Kidney tubule cell (primary cell): ENCODE data around the gene GRIN2A.

Experiments
- DNase-seq: peaks from one replicate; pipeline ENCODE4 v3.0.0-alpha.2; 2018; ENCODE audit warnings: low spot score

Gene GRIN2A

GRCh38 chr16:10130538-10130937 lies 51.7 kb downstream of the GRIN2A start:
- no peak for DNase-seq

DNA sequence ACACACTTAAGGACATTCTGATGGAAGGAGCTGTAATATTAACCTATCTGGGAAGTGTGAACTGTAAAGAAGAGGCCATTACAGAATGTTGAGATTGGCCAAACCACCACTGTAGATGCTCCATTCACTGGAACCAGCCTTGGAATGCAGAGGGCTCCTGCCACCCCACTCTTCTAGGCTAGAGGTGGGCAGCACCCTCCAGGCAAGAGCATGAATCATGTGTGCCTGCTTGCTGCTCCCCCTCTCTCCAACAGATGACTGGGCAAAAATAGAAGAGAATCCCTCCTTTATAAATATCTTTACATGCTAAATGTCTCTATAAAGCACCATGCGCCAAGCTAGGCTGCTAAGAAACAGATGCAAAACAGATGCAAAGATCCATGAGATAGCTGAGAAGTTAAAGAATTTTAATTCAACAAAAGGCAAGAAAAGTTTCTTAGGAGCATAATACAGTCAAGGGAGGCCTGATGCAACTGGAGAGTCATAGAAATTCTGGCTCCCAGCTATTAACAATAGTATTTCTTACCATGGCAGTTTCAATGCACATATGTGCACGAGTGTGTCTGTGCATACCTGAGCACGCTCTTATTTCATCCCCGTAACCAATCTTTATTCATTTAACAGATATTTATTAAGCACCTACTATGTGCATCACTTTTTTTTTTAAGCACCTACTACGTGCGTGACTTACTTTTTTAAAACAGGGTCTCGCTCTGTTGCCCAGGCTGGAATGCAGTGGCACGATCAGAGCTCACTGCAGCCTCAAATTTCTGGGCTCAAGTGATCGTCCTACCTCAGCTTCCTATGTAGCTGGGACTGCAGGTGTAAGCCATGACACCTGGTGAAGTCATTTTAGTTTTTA lies 53.6 kb downstream of the GRIN2A start:
- no peak for DNase-seq

DNA sequence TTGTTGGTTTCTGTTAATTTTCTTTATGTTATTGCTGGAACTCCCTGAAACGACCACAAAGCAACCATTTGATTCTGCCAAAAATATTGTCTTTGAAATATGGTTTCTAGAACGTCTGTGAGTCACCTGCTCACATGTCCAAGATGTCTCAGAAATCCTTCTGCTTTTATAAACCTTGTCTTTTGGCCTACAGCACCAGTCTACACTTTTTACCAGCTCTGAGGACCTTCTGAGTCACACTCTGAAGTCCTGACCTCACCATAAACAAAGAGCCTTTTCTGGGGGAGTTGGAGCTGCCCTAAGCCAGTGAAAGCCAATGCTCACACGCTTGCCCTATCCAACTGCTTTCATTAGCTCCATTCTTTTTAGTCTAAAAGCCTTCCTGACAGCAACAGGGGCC lies 55.5 kb downstream of the GRIN2A start:
- DNase-seq, result peak; percentile 26

- DNase-seq, result no peak
Measured at GRCh38 chr16:10123141-10123540, 59.1 kb downstream of the GRIN2A start.

DNA sequence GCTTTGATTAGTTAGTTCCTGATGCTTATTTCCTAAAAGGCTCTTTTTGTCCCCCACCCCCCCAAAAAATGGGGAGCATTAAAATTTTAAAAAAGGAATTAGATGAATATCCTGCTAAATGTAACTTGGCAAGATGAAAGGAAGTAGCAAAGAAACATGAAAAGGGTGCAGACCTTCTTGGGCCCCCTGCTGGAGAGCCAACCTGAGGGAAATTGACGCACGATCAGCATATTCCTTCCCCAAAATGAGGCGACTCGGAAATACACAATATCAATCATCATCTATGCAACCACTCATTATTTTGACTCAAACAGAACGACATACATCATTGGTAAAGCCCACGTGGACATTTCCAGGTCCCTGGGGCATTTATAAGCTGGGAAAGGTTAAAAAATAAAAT lies 59.7 kb downstream of the GRIN2A start:
- DNase-seq, result peak; percentile 10

DNA sequence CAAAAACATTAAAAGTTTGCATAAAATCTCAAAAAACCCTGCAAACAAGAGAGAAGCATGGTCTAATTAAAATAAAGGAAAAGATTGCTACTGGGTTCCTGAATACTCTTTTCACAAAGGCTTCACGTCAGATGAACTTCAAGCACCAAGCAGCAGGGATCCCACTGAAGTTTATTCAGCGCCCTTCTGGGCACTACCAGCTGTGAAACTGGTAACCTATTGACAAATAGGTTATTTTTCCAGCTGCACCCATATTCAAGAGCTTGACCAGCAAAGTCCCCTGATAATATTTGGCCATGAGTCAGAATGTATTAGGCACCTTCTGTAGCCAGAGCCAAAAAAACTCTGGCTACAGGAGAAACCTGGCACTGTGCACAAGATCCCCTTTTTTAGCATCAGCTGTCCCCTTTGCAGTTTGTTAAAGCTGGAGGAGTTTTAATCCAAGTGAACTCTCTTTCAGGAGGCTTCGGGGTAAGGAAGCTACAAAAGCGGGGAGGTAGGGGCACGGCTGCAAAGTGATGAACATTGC lies 60.3 kb downstream of the GRIN2A start:
- DNase-seq, result no peak

GRCh38 chr16:10121491-10121890 lies 60.7 kb downstream of the GRIN2A start:
- peak; percentile 95 for DNase-seq

- peak; percentile 61 for DNase-seq
Measured at GRCh38 chr16:10120953-10121352, 61.3 kb downstream of the GRIN2A start.

- peak; percentile 10 for DNase-seq
Measured at GRCh38 chr16:10114409-10114808, 67.8 kb downstream of the GRIN2A start.

DNA sequence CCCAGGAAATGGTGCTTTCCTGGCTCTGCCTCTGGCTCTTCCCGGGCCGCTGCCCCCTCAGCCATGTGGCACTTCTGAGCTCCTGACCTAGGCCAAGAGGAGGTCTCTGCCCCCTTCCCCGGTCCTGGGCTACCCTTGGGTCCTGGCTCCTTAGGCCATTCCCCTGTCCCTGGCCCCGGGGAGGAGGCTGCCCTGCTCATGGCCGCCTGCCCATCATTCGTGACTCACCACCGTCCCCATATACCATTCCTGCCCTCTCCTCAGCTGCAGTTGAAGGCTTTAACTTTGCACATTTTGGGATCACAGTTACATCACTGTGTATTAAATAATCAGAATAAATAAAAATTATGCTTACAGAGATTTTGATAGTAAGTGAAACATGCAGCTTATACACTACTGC lies 69.0 kb downstream of the GRIN2A start:
- DNase-seq, result no peak

DNA sequence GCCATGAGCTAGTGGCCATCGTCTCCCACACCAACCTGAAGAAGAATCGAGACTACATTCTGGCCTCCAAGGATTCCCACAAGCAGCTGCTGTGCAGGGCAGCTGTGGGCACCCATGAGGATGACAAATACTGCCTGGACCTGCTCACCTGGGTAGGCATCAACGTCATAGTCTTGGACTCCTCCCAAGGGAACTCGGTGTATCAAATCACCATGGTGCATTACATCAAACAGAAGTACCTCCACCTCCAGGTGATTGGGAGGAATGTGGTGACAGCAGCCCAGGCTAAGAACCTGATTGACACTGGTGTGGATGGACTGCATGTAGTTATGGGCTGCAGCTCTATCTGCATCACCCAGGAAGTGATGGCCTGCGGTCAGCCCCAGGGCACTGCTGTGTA lies 70.2 kb downstream of the GRIN2A start:
- no peak for DNase-seq

DNA sequence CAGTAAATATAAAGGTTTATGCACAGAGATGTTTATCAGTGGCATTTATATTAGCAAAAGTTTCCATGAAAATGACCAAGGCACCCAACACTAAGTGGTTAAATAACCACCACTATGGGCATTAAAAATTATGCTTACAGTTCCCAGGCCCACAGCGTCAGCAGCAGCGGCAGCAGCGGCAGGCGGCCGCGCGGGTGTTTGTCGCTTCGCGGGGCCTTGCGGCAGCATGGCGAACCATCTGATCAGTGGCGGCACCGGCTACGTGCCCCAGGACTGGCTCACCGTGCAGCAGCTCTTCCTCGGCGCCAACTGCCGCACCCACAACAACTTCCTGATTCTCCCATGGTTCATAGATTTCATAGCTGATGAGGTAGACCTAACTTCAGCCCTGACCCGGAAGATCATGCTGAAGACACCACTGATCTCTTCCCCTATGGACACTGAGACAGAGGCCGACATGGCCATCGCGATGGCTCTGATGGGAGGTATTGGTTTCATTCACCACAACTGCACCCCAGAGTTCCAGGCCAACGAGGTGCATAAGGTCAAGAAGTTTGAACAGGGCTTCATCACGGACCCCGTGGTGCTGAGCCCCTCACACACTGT lies 71.0 kb downstream of the GRIN2A start:
- DNase-seq, result no peak

- DNase-seq, result no peak
Measured at GRCh38 chr16:10110552-10110951, 71.7 kb downstream of the GRIN2A start.

DNA sequence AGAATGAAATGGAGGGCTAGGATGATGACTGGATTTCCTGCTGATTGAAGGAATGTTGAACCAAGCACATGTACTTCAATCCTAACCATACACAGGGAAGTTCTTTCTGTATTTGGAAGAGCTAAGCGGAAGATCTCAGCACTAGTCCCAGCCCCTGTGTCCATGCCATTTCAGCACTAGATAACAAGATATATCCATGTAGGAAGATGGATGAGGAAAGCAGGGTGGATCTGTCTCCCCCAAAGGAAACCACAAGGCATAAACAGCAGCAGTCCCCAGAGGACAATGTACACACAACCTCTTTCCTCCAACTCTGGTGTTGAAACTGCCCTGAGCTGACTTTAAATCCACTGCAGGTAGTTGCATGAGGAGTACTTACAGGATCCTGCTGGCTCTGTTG lies 75.1 kb downstream of the GRIN2A start:
- no peak for DNase-seq

DNA sequence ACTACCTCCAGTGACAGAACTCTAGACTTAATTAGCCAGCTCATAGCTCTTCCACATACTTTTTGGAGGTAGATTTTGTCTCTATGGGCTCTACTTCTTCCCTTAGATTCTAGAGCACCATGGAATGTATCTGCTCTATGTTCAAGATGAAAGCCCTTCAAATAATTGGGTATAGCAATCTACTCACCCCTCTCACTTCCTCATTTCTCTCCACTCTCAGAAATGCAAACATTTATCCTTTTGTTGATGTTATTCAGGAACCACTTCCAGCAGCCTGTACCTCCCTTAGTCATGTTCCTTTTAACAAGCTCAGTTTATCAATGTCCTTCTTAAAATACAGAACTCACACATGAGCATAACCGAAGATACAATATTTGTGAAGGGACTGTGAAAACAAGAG lies 78.5 kb downstream of the GRIN2A start:
- DNase-seq, result no peak

DNA sequence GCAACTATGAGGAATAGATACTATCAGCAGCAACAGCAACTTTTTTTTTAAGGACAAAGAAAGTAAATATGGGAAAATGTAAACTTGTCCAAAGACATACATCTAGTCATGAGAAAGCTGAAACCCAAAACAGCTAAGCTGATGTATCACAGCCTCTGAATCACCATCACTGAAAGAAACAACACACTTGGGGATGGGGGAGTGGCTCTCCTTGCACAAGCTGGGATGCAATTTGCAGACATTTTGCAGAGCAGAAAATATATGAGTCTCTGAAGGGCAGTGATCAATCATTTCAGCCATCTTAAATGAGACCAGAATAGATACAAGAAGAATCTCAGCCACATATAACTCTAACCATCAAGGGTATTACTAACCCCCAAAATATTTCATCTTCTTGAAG lies 79.1 kb downstream of the GRIN2A start:
- no peak for DNase-seq

- no peak for DNase-seq
Measured at GRCh38 chr16:10100829-10101228, 81.4 kb downstream of the GRIN2A start.

- no peak for DNase-seq
Measured at GRCh38 chr16:10098991-10099390, 83.2 kb downstream of the GRIN2A start.

DNA sequence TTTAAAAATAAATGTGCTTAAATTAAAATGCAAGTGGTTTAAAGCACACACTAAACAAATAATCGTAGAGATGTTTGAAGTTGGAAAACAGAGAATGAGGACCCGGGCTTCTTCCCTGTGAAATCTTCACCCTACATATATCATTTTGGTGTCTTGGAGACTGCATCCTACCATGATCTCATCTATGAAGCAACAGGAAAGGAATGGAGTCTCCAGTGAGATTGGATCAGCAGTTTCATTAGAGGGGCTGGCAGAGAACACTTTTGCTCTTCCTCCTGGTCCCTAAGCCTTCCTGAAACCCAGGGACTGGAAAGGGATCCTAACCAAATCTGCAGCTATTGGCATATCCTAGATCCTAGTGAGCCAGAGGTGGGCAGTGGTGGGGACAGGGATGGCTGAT lies 85.0 kb downstream of the GRIN2A start:
- DNase-seq, result no peak

DNA sequence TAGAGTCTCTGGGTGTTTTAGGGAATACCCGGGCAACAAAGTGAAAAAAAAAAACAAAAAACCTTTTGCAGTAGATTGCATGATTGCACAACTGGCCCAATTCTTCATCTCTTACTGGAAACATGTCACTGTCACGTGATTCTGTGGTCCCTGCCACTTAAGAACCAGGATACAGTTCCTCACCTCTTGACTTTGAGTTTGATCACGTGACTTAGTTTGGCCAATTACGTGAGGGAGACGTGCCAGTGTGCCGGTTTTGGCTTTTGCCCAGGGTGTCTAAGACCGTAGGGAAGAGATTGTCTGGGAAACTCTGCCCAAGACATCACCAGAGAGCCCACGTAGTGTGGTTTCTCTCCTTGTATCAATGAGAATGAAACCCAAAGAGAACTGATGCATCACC lies 88.7 kb downstream of the GRIN2A start:
- no peak for DNase-seq

- peak; percentile 7 for DNase-seq
Measured at GRCh38 chr16:10090816-10091215, 91.4 kb downstream of the GRIN2A start.

- DNase-seq, result no peak
Measured at GRCh38 chr16:10088380-10088793, 93.8 kb downstream of the GRIN2A start.

DNA sequence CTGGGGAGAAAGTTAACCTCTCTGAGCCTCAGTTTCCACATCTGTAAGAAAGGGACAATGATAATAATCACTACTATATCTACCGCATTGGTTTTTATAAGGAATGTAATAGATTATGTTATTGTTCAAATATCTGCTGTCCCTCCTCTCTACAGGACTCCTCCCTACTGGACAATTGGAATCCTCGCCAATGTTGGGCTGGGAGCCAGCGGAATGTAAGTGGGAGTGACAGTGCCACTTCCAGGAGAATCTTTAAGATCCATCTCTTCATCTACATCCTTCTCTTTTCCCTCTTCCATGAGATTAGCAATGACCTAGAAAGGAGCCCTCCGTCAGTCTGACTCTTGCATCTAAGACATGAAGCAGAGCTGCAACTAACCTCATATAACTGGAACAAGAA lies 95.1 kb downstream of the GRIN2A start:
- no peak for DNase-seq

DNA sequence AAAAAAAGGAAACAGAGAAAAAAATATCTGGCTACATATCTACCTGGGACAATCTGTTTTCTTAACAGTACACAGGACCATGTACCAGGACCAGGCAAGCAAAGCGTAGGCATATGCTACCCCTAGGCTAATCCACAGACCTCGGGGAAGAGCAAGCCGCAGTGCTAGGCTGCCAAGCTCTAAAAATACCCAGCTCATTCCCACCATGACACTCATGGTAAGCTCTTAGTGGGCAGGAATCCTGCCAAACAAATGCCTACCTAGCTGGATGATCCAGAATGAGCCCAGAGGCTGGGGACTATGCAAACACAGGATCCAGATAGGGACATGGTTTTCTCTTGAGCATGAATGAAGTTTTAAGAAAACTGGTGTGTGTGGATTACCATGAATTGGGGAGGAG lies 95.6 kb downstream of the GRIN2A start:
- no peak for DNase-seq
